PFSK-1 (cell line): ENCODE data around the gene TM4SF18.

Experiments
- FOXP2 ChIP-seq: optimal IDR thresholded peaks from 2 replicates; pipeline ENCODE3; 2011; ENCODE audit warnings: borderline replicate concordance, control low read depth, inconsistent platforms; ENCODE audit not compliant: insufficient read depth; ENCODE audit errors: extremely low read length, extremely low read depth
- POLR2AphosphoS5 ChIP-seq: IDR thresholded peaks from 2 replicates; pipeline ENCODE4 v1.6.1; 2012; ENCODE audit warnings: low read depth, mild to moderate bottlenecking, control low read depth, low read length, moderate library complexity
- REST ChIP-seq, 2 experiments: IDR thresholded peaks; 2 replicates each; pipeline versions ENCODE4 v1.6.1 to v1.8.0; 2011 to 2012; ENCODE audit warnings: low read depth in 2 of 2, low read length in 2 of 2, control low read depth in 1 of 2, inconsistent platforms in 1 of 2, mild to moderate bottlenecking in 1 of 2, moderate library complexity in 1 of 2; ENCODE audit not compliant: insufficient read depth in 1 of 2
- SIN3A ChIP-seq: IDR thresholded peaks from 2 replicates; pipeline ENCODE4 v1.6.1; 2012; ENCODE audit warnings: mild to moderate bottlenecking, low read length, moderate library complexity, borderline replicate concordance; ENCODE audit not compliant: insufficient read depth
- TAF1 ChIP-seq: IDR thresholded peaks from 2 replicates; pipeline ENCODE4 v1.6.1; 2012; ENCODE audit warnings: low read length, control low read depth, borderline replicate concordance; ENCODE audit not compliant: insufficient read depth

The TM4SF18 gene

GRCh38 chr3:149374793-149375500 lies 41.5 kb upstream of the TM4SF18 start:
- TF ChIP-seq FOXP2 = no peak

- no peak for TF ChIP-seq FOXP2
- no peak for TF ChIP-seq TAF1
- TF ChIP-seq SIN3A = no peak
- no peak for TF ChIP-seq REST (IDR thresholded peaks at IDR 0.05; ENCODE audit: insufficient read depth in 1 of 2, low read depth in 2 of 2, low read length in 2 of 2)
- no peak for TF ChIP-seq POLR2AphosphoS5
Measured at GRCh38 chr3:149374391-149374790, 41.0 kb upstream of the TM4SF18 start.

GRCh38 chr3:149373235-149374125 lies 40.0 kb upstream of the TM4SF18 start:
- TF ChIP-seq TAF1 (no peak), POLR2AphosphoS5 (no peak), REST (IDR thresholded peaks at IDR 0.05; ENCODE audit: insufficient read depth in 1 of 2, low read depth in 2 of 2, low read length in 2 of 2) (no peak), FOXP2 (no peak)

GRCh38 chr3:149371723-149372114 lies 38.3 kb upstream of the TM4SF18 start:
- no peak for TF ChIP-seq FOXP2
- no peak for TF ChIP-seq REST (IDR thresholded peaks at IDR 0.05; ENCODE audit: insufficient read depth in 1 of 2, low read depth in 2 of 2, low read length in 2 of 2)
- TF ChIP-seq POLR2AphosphoS5 = no peak
- no peak for TF ChIP-seq SIN3A
- TF ChIP-seq TAF1 = no peak

- no peak for TF ChIP-seq POLR2AphosphoS5
- no peak for TF ChIP-seq FOXP2
- no peak for TF ChIP-seq SIN3A
- no peak for TF ChIP-seq REST (IDR thresholded peaks at IDR 0.05; ENCODE audit: insufficient read depth in 1 of 2, low read depth in 2 of 2, low read length in 2 of 2)
- TF ChIP-seq TAF1 = no peak
Measured at GRCh38 chr3:149371001-149371722, 37.7 kb upstream of the TM4SF18 start.
